HL-60 (cell line): ENCODE results near the gene TNNT2.

Experiments used
- DNase-seq, 2 experiments: peaks; one replicate each; pipeline ENCODE4 v3.0.0-alpha.2; 2010 to 2020; ENCODE audit warnings: low read depth in 1 of 2, low spot score in 1 of 2
- H3K27ac ChIP-seq: fragments of 250-450 bp; sonication (Bioruptor Pico); replicated peaks from 2 replicates; pipeline ENCODE4 v1.5.1; 2020; ENCODE audit warnings: mild to moderate bottlenecking, moderate library complexity
- H3K27me3 ChIP-seq: fragments of 250-450 bp; sonication (Bioruptor Pico); 2 replicates; pipeline ENCODE4 v1.5.1; 2021; ENCODE audit warnings: mild to moderate bottlenecking, moderate library complexity; ENCODE audit not compliant: insufficient read depth, poor library complexity, severe bottlenecking
- H3K4me3 ChIP-seq: replicated peaks from 2 replicates; pipeline ENCODE4 v1.5.1; 2011; ENCODE audit warnings: mild to moderate bottlenecking, control low read depth, low read length; ENCODE audit not compliant: insufficient read depth
- GABPA ChIP-seq: IDR thresholded peaks from 2 replicates; pipeline ENCODE4 v1.6.1; 2012; ENCODE audit warnings: low read depth
- POLR2AphosphoS5 ChIP-seq: IDR thresholded peaks from 2 replicates; pipeline ENCODE4 v1.6.1; 2012; ENCODE audit warnings: low read depth
- SPI1 ChIP-seq: IDR thresholded peaks from 2 replicates; pipeline ENCODE4 v1.6.1; 2012; ENCODE audit warnings: low read depth, mild to moderate bottlenecking, borderline replicate concordance
- TF ChIP-seq, protein P1 (sequence below): IDR thresholded peaks from 2 replicates; pipeline ENCODE4 v1.6.1; 2012; ENCODE audit warnings: low read depth; ENCODE audit not compliant: insufficient replicate concordance
- TF ChIP-seq, protein P2 (sequence below): IDR thresholded peaks from one replicate; pipeline ENCODE4 v1.5.1; 2011; ENCODE audit warnings: low read length, control low read depth, inconsistent platforms; ENCODE audit not compliant: insufficient read depth

The TNNT2 gene

GRCh38 chr1:201329286-201329685 lies 48.2 kb downstream of the TNNT2 start:
- Histone ChIP-seq H3K27ac (no peak overlapping the region), H3K27me3 (no peaks in the 10 kb centered on the region), H3K4me3 (no peak overlapping the region)
- TF ChIP-seq, protein P1, sequence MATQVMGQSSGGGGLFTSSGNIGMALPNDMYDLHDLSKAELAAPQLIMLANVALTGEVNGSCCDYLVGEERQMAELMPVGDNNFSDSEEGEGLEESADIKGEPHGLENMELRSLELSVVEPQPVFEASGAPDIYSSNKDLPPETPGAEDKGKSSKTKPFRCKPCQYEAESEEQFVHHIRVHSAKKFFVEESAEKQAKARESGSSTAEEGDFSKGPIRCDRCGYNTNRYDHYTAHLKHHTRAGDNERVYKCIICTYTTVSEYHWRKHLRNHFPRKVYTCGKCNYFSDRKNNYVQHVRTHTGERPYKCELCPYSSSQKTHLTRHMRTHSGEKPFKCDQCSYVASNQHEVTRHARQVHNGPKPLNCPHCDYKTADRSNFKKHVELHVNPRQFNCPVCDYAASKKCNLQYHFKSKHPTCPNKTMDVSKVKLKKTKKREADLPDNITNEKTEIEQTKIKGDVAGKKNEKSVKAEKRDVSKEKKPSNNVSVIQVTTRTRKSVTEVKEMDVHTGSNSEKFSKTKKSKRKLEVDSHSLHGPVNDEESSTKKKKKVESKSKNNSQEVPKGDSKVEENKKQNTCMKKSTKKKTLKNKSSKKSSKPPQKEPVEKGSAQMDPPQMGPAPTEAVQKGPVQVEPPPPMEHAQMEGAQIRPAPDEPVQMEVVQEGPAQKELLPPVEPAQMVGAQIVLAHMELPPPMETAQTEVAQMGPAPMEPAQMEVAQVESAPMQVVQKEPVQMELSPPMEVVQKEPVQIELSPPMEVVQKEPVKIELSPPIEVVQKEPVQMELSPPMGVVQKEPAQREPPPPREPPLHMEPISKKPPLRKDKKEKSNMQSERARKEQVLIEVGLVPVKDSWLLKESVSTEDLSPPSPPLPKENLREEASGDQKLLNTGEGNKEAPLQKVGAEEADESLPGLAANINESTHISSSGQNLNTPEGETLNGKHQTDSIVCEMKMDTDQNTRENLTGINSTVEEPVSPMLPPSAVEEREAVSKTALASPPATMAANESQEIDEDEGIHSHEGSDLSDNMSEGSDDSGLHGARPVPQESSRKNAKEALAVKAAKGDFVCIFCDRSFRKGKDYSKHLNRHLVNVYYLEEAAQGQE, result no peak
- TF ChIP-seq, protein P2, sequence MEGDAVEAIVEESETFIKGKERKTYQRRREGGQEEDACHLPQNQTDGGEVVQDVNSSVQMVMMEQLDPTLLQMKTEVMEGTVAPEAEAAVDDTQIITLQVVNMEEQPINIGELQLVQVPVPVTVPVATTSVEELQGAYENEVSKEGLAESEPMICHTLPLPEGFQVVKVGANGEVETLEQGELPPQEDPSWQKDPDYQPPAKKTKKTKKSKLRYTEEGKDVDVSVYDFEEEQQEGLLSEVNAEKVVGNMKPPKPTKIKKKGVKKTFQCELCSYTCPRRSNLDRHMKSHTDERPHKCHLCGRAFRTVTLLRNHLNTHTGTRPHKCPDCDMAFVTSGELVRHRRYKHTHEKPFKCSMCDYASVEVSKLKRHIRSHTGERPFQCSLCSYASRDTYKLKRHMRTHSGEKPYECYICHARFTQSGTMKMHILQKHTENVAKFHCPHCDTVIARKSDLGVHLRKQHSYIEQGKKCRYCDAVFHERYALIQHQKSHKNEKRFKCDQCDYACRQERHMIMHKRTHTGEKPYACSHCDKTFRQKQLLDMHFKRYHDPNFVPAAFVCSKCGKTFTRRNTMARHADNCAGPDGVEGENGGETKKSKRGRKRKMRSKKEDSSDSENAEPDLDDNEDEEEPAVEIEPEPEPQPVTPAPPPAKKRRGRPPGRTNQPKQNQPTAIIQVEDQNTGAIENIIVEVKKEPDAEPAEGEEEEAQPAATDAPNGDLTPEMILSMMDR, result no peak
- TF ChIP-seq GABPA (no peak), SPI1 (no peak), POLR2AphosphoS5 (no peak)
- no peak for DNase-seq

GRCh38 chr1:201328576-201328975 lies 48.9 kb downstream of the TNNT2 start:
- no peak overlapping the region for H3K27ac ChIP-seq
- no peaks in the 10 kb centered on the region for H3K27me3 ChIP-seq
- TF ChIP-seq POLR2AphosphoS5 (no peak), SPI1 (no peak), GABPA (no peak)
- TF ChIP-seq, protein P1, result no peak
- TF ChIP-seq, protein P2, result no peak
- H3K4me3 ChIP-seq, result no peak overlapping the region
- no peak for DNase-seq

GRCh38 chr1:201327687-201328240 lies 49.7 kb downstream of the TNNT2 start:
- no peaks in the 10 kb centered on the region for H3K27me3 ChIP-seq
- DNase-seq, result no peak
- H3K27ac ChIP-seq, result no peak overlapping the region
- no peak overlapping the region for H3K4me3 ChIP-seq
- no peak for TF ChIP-seq SPI1
- TF ChIP-seq, protein P1, result no peak
- no peak for TF ChIP-seq POLR2AphosphoS5
- TF ChIP-seq, protein P2, result no peak
- TF ChIP-seq GABPA, result no peak
